AG08395 (cell line): ENCODE measurements around the gene RNF44.
"Not testable (repeated sequence)": the region's sequence is repeated elsewhere in the genome, so short reads cannot be mapped to it uniquely, and the experiment has no call there.

Experiments
- DNase-seq: peaks from one replicate; pipeline ENCODE4 v3.0.0; 2012; ENCODE audit warnings: mixed read lengths, low spot score

RNF44 gene

GRCh38 chr5:176550937-176551336 lies 13.7 kb upstream of the RNF44 start:
- not testable (repeated sequence) for DNase-seq

- DNase-seq, result no peak
Observed at GRCh38 chr5:176550275-176550831, 13.2 kb upstream of the RNF44 start.

DNA sequence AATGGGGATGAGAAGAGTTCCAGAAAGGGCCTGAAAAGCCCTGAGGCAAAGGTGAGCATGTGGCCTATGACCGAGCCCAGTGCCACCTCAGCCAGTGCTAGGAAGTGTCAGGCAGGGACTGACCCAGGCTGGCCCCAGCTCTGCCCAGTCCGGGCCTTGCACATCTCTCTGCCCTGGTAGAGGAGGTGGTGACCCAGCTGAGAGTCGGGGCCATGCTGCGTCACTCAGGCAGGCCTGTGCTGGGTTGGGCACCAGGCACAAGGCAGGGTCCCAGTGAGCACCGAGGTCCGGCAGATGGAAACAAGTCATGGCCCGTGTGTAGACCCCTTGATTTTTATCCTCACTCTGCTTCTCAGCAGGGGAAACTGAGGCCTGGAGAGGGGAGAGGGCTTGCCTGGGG lies 12.7 kb upstream of the RNF44 start:
- DNase-seq, result no peak

DNA sequence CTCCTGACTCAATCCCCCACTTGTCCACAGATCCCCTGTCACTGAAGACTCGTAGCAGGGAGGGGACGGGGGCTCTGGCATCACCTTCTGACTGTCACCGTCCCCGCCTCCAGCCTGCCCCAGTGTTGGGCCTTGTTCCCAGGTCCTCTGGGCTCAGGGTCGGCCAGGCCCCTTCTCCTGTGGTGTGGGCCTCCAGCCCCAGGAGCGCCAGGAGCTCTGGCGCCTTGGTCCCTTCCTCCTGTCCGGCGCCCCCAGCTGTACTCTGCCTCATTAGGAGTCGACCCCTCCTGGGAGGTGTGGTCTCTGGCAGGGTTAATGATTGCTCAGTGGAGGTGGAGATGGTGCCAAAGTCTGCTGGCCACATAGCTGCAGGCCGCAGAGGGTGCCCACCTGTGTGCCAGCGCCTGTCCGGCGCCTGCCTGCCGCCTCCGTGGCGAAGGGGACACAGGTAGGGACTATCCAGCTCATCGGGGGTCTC lies 11.8 kb upstream of the RNF44 start, which contains the start of gene CDHR2:
TSS of gene CDHR2 (plus strand) at position 376 of the 478 bp plus-strand sequence. CDS start 16,011 bp downstream, outside the sequence.
- no peak for DNase-seq

DNA sequence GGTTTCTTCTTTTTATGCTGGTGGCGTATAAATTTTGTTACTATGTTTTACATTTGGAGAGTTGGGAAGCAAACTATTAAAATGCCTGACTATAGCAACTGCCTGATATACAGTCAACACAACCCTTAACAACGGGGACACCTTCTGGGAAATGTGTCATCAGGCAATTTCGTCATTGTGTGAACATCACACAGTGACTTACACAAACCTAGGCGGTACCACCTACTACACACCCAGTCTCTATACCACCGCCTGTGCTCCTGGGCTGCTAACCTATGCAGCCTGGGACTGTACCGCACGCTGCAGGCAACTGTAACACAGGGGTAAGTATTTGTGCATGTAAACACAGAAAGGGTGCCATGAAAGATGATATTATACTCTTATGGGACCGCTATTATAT lies 10.6 kb upstream of the RNF44 start:
- no peak for DNase-seq

GRCh38 chr5:176545737-176546509 lies 8.7 kb upstream of the RNF44 start:
- DNase-seq, result no peak

DNA sequence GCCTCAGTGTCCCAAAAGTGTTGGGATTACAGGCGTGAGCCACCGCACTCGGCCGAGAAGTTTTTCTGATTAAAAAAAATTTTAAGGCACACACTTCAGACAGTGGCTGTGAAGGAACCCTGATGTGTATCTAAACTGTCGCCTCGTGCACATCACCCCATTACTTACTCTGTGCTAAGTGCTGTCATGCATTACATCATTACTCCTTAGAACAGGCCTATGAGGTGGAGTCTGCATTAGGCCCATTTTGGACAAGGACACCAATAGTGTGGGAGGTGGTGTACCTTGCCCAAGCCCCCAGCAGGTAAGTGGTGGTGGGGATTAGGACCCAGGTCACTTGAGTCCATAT lies 8.2 kb upstream of the RNF44 start:
- no peak for DNase-seq

GRCh38 chr5:176543428-176544182 lies 6.4 kb upstream of the RNF44 start:
- DNase-seq, result peak; percentile 49

DNA sequence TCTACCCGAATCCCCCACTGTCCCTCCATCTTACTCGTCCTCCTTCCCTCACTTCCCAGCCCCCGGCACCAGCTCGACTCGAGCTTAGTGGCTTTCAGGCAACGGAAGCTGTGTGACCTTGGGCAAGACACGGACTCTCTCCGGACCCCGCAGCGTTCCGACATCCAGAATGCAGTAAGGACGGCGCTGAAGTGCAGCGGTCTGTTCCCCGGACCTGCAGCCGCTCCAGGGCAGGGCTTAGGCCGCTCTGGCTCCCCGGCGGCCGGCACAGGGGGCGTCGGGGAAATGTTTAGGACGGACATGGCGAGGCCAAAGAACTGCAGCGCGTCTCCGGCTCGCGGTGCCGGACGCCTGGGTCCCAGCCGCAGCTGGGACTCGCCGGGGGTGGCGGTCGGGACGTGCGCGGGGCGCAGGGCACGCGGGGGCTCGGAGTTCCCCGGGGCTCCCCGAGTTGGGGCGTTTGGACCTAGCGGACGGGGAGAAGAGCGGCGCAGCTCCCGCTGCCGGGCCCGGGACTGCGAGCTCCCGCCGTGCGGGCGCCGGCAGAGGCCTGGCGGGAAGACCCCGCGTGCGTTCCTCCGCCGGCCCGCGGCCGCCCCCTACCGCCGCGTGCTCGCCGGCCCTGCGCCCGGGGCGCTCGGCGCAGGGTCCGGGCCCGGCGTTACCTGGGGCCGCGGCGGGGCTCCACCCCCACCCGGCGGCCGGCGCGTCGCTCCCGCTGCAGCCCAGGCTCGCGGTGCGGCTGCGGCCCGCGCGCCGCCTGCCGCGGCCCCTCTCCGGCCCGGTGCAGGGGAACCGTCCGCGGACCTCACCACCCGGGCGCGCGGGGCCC lies 5.6 kb upstream of the RNF44 start:
- DNase-seq, result no peak

DNA sequence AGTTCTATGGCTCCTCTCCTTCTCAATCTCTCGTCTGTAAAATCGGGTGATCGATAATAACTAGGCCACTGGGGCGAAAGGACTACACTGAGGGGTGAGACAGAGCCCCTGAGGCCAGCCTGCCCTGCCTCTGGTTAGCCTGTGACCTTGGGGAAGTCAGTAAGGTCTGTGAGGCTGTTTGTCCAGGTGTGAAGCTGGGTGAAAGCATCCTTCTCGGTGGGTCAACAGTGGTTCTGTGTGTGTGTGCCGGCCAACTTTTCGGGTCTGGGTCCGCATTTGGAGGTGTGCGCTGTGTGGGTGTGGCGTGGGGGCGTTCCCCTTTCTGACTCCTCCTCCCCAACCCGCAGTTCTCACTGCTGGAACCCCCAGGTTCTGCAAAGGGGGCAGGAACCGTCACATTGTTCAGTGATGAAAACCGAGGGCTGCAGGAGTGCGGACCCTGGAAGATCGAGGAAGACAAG lies 5.0 kb upstream of the RNF44 start:
- DNase-seq, result no peak

DNA sequence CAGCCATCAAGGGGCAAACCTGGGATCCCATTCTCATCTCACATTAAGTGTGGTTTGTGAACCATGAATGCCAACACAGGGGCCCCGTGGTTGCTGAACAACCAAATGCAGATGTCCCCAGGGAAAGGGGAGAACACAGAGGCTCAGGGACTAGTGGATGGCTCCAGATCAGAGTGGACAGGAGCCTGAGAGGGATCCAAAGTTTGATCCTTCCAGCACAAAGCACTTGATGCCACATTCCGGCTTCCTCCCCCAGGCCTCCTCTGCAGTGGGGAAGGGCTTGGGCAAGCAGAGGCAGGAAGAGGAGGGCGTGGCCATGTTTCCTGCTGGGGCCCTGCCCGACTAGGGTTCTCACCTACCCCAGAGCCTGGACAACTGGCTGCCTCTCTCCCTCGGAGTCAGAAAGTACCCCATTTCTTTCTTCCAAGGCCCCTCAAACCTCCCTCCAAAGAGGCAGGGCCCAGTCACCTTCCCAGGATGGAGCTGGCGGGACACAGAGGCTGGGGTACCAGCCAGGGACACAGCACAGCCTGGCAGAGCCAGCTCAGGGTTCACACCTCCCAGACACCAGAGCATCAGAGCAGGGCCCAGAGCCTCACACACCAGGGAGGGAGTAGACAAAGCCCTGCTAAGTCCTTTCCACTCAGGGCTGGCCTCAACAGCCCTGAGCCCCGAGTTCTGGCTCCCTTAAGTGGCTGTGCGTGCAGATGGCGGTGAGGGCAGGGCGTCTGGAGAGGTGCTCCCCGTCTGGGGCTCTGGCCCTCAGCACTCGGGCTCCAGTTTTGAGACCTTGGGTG lies 4.3 kb upstream of the RNF44 start:
- no peak for DNase-seq

- no peak for DNase-seq
Observed at GRCh38 chr5:176540956-176541337, 3.7 kb upstream of the RNF44 start.

GRCh38 chr5:176540476-176540899 lies 3.3 kb upstream of the RNF44 start:
- no peak for DNase-seq

- no peak for DNase-seq
Observed at GRCh38 chr5:176538989-176539384, 1.8 kb upstream of the RNF44 start.

GRCh38 chr5:176538230-176538988 lies 1.2 kb upstream of the RNF44 start:
- no peak for DNase-seq

DNA sequence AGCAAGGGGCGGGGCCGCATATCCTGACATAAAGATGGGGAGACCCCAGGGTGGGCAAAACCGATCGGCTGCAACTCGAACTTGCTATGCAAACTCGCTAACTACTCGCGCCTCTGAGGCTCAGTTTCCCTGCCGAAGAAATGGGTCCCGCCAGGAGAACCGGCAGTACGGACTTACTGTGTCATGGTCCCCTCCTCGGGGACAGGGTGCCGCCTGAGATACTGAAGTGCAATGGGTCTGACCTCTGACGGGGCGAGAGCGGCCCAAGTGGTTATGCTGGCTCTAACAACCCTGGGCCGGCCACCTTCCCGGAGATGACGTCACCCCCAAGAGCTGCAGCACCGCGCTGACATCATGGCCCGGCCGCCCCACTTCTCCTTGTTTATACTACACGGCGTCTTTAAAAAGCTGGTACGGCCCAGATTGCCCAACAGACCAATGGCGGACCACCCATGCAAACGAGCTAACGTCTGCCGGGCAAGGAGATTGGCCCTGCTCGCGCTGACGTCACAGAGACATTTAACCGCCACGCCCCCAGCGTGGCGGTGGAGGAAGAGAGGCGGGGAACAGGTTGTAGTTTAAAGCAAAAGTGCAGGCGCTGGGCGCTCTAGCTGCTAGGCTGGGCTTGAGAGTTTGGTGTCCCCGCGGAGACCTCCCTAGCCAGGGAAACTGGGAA lies 490 bp upstream of the RNF44 start:
- DNase-seq, result peak; percentile 97

- peak; percentile 78 for DNase-seq
Observed at GRCh38 chr5:176536132-176536901, 885 bp downstream of the RNF44 start.

GRCh38 chr5:176535664-176536131 lies 1.5 kb downstream of the RNF44 start:
- DNase-seq, result no peak
